ENCODE results near the gene TMEM176B.

- TF ChIP-seq CTCF (conservative IDR thresholded peaks at IDR 0.05; ENCODE audit: low read length), result no peak
- no peak for TF ChIP-seq EZH2phosphoT487 (IDR thresholded peaks at IDR 0.05; ENCODE audit: borderline replicate concordance, low read depth, low read length)
These were observed 51.8 kb downstream of the TMEM176B start for GRCh38 chr7:150748376-150748775.

Measured in OCI-LY7 (cell line).